Activated T-helper 9 cell treated with anti-CD3 and anti-CD28 coated beads, Interleukin-2, amount 50 U/mL, for 16 hours (primary cell): ENCODE measurements around the gene PVR.
"Not testable (repeated sequence)": the region's sequence is repeated elsewhere in the genome, so short reads cannot be mapped to it uniquely, and the experiment has no call there.

Experiments used
- DNase-seq: peaks from one replicate; pipeline ENCODE4 v3.0.0-alpha.2; 2020; ENCODE audit warnings: low read depth

The PVR gene

DNA sequence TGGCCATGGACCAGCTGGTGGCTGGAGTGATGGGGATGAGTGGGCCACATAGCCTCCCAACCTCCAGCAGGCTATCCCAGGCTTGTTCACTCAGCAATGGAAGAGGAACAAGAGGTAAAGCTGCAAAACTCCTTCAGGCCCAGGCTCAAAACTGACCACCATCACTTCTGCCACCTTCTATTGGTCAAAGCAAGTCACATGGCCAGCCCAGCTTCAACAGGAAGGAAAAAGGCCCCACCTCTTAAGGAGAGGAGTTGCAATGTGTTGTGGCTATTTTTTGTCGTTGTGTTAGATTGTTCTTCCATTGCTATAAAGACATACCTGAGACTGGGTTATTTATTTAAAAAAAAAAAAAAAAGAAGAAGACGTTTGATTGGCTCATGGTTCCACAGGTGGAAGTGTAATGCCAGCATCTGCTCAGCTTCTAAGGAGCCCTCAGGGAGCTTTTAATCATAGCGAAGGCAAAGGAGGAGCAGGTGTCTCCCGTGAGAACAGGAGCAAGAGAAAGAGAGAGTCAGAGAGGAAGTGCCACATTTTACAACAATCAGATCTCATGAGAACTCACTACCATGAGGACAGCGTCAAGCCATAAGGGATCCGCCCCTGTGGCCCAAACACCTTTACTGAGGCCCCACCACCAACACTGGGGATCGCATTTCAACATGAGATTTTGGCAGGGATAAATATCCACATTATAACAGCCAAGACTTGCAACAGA, 24.9 kb upstream of the PVR start:
- no peak for DNase-seq

DNA sequence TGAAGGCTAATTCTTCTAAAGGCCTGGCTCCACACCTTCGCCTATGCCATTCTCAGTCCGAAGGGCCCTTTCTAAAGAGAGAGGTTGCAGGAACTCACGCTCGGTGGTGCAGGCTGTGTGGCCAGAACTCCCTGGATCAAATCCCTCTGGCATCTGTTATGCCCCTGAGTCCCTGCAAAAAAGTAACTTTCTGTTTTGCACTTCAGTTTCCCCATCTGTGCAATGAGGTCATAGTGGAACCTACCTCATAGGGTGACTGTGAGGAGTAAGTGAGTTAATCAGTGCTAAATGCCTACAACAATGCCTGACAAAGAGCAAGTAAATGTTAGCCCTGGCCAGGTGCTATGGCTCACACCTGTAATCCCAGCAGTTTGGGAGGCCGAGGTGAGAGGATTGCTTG, 23.0 kb upstream of the PVR start:
- DNase-seq, result no peak

DNA sequence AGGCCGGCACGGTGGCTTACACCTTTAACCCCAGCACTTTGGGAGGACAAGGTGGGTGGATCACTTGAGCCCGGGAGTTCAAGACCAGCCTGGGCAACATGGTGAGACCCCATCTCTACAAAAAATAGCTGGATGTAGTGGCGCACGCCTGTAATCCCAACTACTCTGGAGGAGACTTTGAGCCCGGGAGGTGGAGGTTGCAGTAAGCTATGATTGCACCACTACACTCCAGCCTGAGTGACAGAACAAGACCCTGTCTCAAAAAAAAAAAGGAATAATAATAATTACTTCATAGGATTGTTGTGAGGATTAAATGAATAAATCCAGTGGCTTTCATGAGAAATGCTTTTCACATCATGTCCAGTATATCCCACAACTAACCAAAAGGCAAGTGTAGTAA, 22.3 kb upstream of the PVR start:
- no peak for DNase-seq

DNA sequence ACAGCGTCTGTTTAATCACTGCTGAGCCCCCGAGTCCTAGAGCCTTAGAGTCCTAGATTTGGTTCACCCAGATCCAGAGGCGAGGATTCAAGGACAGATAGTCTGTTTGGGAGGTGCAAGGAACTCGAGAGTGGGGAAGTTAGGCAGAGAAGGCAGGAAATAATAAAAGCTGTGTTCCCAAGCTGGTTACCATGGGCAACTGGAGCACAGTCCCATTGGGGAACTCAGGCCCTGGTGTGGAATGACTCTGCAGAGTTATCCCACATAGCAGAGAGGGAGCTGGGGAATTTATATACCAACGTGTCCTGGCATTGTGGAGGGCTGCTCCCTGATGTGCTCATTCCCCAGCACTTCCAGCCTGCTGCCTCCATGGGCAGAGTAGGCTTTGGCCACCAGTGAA, 20.6 kb upstream of the PVR start:
- DNase-seq, result no peak

DNA sequence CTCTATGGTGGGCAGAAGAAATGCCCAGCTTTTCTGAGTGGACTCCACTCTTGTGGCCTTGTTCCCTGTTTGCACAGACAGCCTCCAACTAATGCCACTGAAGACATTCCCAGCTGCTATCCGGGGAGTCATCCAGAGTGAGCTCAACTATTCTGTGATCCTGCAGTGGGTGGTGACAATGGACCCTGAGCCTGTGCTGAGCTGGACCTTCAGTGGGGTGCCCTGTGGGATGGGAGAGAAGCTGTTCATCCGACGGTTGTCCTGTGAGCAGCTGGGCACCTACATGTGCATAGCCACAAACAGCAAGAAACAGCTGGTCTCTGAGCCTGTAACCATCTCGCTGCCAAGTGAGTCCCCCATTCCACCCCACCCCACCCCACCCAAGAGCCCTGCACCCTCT, 20.1 kb upstream of the PVR start:
- DNase-seq, result no peak

DNA sequence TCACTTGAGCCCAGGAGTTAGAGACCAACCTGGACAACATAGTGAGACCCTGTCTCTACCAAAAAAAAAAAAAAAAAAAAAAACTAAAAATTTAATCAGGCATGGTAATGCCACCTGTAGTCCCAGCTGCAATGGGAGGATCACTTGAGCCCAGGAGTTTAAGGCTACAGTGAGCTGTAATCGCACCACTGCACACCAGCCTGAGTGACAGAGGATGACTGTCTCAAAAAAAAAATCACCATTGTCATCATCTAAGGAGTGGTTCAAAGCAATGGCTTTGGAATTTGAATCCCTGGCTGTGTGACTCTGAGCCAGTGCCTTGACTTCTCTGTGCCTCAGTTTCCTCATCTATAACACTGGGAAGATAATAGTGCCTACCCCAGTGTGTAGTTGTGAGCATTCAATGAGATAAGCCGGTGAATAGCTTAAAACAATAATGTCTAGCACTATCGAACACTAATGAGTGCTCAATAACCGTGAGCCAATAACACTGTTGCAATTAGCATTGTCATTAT, 18.8 kb upstream of the PVR start:
- no peak for DNase-seq

DNA sequence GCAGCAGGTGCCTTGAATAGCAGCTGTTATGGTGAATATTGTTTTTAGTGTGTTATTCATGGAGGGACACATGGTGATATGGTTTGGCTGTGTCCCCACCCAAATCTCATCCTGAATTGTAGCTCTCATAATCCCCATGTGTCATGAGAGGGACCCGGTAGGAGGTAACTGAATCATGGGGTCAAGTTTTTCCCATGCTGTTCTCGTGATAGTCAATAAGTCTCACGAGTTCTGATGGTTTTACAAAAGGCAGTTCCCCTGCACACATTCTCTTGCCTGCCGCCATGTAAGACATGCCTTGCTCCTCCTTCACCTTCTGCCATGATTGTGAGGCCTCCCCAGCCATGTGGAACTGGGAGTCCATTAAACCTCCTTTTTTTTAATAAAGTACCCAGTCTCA, 18.1 kb upstream of the PVR start:
- not testable (repeated sequence) for DNase-seq

DNA sequence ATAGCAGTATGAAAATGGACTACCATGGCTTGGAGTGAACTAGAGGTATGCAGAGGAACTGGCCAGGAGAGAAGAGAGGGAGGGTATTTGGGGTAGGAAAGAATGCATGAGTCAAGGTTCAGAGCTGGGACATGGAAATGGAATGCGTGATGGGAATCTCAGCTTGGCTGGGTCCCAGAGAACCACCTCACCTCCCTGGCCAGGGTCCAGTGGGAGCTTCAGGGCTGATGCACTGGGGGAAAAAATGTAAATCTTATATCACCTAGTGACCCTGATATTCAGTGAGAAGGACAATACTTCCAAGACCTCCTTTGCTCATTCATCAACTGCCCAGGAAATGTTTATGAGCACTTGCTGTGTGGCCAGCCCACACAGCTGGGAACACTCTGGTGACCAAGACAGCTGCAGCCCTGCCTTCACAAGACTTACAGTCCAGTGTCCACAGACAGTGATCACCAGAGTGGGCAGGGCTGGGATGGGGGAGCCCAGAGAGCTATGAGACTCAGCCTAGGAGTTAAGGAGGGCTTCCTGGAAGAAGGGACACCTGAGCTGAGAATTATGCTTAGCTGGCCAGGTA, 17.6 kb upstream of the PVR start:
- no peak for DNase-seq

DNA sequence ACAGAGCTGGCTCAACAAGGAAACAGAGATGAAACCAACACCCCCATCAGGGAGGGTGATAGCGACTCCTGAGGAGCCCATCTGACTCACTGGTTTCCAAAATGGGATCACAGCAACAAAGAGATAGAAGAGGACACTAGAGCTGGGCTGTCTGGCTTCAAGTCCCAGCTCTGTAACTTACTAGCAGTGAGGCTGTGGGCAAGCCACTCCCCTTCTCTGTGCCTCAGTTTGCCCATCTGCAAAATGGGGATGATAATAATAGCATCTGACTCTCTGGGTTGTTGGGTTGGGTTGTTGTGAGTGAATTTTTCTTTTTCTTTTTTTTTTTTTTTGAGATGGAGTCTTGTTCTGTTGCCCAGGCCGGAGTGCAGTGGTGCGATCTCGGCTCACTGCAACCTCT, 16.1 kb upstream of the PVR start:
- DNase-seq, result no peak

DNA sequence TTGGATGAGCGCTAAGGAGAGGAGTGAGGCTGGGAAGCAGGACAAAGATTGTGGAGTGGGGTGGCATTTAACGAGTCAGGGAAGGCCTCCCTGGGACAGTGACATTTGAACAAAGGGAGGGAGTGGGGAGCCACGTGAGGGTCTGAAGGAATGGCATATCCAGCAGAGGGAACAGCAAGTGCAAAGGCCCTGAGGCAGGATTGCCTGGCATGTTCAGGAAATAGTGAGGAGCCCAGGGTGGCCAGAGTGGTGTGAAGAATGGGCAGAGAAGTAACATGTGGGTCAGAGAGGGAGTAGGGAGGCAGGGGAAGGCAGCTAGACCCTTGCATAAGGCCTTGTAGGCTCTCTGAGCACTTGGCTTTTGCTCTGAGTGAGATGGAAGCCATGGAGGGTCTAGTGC, 14.9 kb upstream of the PVR start:
- DNase-seq, result no peak

DNA sequence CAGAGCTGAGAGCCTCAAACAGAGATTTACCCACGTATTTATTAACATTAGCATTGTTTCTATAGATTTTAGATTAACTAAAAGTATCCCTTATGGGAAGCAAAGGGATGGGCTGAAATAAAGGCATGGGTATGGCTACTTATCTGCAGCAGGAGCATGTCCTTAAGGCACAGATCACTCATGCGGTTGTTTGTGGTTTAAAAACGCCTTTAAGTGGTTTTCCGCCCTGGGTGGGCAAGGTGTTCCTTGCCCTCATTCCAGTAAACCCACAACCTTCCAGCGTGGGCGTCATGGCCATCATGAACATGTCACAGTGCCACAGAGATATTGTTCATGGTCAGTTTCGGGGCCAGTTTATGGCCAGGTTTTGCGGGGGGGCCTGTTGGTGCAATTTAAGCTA, 12.1 kb upstream of the PVR start:
- not testable (repeated sequence) for DNase-seq

DNA sequence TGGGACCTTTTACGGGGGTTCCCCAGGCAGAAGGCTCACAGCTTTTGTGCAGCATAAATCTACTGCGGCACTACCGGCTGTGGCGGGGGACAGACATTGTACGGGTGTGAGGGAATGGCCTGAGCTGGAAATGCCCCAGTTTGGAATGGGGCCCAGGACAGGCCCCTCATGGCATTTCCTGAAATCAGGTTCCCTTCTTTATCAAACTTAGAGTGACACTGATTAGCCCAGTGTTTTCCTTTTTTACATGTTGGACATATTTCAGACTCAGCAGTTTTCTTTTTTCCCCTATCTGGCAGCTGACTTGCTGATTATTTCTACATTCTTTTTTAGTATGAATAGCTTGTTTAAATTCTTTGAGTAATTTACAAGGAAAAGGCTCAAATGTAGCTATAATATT, 9.7 kb upstream of the PVR start:
- not testable (repeated sequence) for DNase-seq

DNA sequence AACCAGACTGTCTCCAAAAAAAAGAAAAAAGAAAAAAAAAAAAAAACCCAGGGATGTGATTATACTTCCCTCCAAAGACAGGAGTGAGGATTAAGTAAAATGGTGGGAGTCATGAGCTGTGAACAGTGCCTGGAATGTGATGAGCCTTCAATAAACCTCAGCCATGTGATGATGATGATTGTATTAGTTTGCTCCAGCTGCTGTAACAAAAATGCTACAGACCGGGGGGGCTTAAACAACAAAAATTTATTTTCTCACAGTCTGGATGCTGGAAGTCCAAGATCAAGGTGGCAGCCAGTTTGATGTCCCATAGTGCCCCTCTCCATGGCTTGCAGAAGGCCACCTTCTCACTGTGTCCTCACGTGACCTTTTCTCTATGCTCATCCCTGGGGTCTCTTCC, 8.9 kb upstream of the PVR start:
- no peak for DNase-seq

DNA sequence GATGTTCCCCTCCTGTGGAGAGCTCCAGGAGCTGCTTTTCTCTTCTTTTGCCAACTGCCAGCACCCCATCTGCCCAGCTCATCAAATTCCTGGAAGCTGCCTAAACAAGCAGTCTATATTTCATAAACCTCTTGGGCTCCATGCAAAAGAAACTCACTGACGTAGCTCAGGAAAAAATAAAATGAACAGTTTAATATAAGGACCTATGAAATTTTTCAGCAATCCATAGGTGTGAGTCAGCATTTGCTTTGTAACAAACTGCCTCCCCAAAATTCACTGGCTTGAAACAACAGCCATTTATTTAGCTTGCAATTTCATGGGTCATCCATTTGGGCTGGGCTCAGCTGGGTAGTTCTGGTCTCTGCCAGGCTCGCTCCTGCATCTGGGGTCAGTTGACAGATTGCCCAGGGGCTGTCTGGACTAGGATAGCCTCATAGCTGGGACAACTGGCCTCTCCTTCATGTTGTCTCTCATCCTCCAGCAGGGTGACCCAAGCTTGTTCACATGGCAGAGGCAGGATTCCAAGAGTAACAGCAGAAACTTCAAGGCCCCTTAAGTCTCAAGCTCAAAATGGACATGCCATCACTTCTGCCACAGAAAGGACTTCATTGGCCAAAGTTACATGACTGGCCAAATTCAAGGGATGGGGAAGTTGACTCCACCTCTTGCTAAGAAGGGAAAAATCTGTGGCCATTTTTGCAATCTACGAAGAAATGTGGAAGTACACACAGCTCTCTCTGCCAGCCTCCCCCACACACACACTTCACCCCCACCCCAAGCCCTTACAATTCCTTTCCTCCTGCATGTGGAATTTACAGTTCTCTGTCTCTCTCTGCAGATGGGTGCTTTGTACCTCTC, 7.9 kb upstream of the PVR start:
- no peak for DNase-seq

DNA sequence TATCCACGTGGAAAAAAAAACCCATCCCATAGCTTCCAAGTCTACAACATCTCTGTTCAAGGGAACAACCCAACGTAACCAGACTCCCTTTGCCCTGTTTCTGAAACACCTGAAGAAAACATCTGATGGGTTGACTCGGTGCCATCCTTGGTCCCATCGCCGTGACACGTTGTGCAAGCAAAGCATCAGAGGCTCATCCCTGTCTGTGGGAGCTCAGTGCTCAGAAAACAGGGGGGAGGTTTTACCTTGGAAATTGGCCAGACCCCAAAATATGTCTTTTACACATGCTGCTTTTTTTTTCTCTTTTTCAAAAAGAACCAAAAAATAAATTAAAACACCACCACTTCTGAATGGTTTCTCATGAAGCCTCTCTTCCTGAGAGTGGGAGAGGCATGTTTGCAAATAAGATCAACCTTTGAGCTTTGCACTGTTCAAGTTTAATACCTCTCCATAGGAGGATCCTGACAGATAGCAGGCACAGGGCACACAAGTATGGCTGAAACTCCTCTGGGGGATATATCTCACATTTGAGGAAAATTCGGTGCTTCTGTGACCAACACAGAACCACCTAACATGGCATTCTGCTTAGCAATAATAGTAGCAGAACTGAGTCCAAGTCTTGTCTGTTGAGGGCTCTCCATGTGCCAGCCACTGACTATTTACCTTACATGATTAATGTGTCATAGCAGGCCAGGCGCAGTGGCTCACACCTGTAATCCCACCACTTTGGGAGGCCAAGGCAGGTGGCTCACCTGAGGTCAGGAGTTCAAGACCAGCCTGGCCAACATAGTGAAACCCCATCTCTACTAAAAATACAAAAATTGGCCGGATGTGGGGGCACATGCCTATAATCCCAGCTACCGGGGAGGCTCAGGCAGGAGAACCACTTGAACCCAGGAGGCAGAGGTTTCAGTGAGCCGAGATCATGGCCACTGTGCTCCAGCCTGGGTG, 7.0 kb upstream of the PVR start:
- DNase-seq, result no peak

DNA sequence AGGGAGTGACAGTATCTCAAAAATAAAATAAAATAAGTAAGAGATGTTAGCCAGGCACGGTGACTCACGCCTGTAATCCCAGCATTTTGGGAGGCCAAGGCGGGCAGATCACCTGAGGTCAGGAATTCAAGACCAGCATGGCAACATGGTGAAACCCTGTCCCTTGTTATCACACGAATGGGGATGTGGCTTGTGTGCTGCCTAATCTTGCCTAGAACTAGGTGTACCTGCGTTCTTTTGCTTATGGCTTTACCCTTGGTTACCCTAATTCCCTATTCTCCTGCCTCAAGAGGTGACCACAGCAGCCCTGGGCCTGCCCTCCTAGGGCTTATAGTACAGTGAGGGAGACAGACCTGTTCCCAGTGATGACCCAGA, 6.3 kb upstream of the PVR start:
- no peak for DNase-seq

DNA sequence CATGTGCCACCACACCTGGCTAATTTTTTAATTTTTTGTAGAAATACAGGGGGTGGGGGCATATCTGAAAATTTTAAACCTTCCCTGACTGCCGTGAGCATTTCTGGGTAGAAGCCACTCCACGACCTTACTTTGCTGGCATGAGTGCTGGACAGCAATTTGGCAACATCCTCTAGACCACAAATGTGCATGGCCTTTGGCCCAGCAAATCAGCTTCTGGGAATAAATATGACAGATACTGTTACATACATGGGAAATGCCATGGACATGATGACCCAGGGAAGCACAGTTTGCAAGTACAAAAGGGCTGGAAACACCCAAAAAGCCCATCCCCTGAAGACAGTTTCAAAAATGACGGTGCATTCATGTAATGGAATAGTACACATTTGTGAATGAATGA, 3.2 kb upstream of the PVR start:
- DNase-seq, result no peak

DNA sequence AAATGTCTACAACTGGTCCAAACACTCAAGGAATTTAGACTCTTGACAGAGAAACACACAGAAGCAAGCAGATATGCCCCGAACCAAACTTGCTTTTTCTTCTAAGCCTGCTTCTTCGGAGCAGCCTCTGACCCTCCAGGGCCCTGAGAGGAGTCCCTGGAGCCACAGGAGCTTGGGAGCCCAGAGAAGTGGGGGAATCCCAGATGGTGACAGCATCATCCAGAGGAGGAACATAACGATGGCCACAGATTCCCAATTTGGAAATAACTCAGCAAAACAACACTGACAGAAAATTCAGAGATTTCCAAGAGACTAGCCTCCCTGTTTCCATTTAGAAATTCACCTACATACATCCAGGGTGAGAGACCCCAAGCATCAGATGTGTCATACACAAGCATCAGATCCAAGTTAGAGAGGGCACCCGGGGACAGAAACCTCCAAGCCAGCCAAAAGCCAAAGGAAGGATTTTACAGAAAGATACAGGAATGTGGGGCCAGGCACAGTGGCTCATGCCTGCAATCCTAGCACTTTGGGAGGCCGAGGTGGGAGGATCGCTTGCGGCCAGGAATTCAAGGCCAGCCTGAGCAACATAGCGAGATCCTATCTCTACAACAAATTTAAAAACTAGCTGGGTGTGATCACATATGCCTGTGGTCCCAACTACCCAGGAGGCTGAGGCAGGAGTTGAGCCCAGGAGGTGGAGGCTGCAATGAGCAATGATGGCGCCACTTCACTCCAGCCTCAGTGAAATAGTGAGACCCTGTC, 2.0 kb upstream of the PVR start:
- DNase-seq, result no peak

DNA sequence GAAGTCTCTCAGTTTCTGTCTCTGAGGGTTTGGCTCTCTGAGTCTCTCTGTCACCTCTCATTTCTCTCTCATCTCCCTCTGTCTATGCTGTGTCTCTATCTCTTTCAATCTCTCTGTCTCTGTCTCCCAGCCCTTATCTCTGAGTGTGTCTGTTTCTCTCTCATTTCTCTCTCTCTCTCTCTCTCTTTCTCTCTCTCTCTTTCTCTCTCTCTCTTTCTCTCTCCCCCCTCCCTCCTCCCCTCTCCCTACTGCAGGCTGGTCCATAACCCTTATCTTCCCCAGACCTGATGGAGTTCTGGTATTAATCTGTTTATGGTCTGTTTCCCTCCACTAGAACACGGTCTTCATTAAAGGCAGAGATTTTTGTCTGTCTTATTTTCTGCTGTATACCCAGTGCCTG, 1.3 kb upstream of the PVR start:
- no peak for DNase-seq

DNA sequence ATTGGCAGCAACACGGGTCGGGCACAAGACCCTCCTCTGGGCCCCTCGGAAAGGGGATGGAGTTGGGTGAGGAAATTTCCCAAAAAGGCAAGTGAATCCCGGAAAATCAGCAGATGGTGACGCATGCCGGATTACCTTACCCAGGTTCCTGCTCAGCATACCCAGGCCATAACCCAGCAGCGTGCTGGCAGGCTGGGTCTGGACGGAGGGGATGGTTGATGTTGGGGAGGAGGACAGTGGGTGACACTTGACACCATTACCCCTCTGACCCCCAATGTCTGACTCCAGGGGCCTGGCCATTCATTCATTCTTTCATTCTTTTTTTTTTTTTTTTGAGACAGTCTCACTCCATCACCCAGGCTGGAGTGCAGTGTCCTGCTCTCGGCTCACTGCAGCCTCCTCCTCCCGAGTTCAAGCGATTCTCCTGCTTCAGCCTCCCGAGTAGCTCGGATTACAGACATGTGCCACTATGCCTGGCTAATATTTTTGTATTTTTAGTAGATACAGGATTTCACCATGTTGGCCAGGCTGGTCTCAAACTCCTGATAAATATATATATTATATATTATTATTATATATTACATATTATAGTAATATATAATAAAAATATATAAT, 799 bp downstream of the PVR start:
- no peak for DNase-seq
